Neural cell (in vitro differentiated cells): ENCODE results near the gene AFF1. TPM values are rescaled to one million over a fixed set of nuclear protein-coding genes. Genes with fewer than 3 reads are reported as not detected.

Source experiments
- H2AFZ ChIP-seq: fragments of 200-600, 300-800 bp; sonication (generic), shearing (Covaris generic); 2 replicates; pipeline ENCODE4 v1.6.0; 2014; ENCODE audit warnings: low read depth, mild to moderate bottlenecking, antibody characterized with exemption, low read length, moderate library complexity
- H3F3A ChIP-seq: fragments of 200-600 bp; shearing (Covaris generic); 2 replicates; pipeline ENCODE4 v1.6.1; 2016; ENCODE audit warnings: mild to moderate bottlenecking, moderate library complexity, mixed read lengths, antibody characterized with exemption, low read length; ENCODE audit not compliant: insufficient read depth, poor library complexity, severe bottlenecking
- H3K27ac ChIP-seq: fragments of 200-600, 300-800 bp; sonication (generic), shearing (Covaris generic); 2 replicates; pipeline ENCODE4 v1.5.1; 2014; ENCODE audit warnings: mild to moderate bottlenecking, low read length, moderate library complexity
- H3K27me3 ChIP-seq: fragments of 300-800, 200-600 bp; sonication (generic), shearing (Covaris generic); 2 replicates; pipeline ENCODE4 v1.6.0; 2014; ENCODE audit warnings: mild to moderate bottlenecking, low read depth, low read length, moderate library complexity; ENCODE audit not compliant: insufficient read depth
- H3K36me3 ChIP-seq: fragments of 300-800, 200-600 bp; sonication (generic), shearing (Covaris generic); 2 replicates; pipeline ENCODE4 v1.5.1; 2014; ENCODE audit warnings: mild to moderate bottlenecking, antibody characterized with exemption, low read length, moderate library complexity; ENCODE audit not compliant: insufficient read depth
- H3K4me2 ChIP-seq: fragments of 300-800, 200-600 bp; sonication (generic), shearing (Covaris generic); 2 replicates; pipeline ENCODE4 v1.6.0; 2014; ENCODE audit warnings: mild to moderate bottlenecking, low read length
- H3K4me3 ChIP-seq: fragments of 300-800, 200-600 bp; sonication (generic), shearing (Covaris generic); 2 replicates; pipeline ENCODE4 v1.5.1; 2014; ENCODE audit warnings: mild to moderate bottlenecking, low read length, moderate library complexity
- H3K79me2 ChIP-seq: fragments of 200-600 bp; shearing (Covaris generic); replicated peaks from 2 replicates; pipeline ENCODE4 v1.6.0; 2014; ENCODE audit warnings: mild to moderate bottlenecking, low read length, moderate library complexity; ENCODE audit not compliant: insufficient read depth
- H3K9ac ChIP-seq: fragments of 300-800, 200-600 bp; sonication (generic), shearing (Covaris generic); 2 replicates; pipeline ENCODE4 v1.6.1; 2016; ENCODE audit warnings: mild to moderate bottlenecking, low read length, mixed read lengths
- H3K9me2 ChIP-seq: fragments of 200-600 bp; shearing (Covaris generic); 2 replicates; pipeline ENCODE4 v1.6.1; 2016; ENCODE audit warnings: mild to moderate bottlenecking, low read length, mixed read lengths; ENCODE audit not compliant: insufficient read depth
- H3K9me3 ChIP-seq: fragments of 200-600, 300-800 bp; sonication (generic), shearing (Covaris generic); 2 replicates; pipeline ENCODE4 v1.6.1; 2016; ENCODE audit warnings: mild to moderate bottlenecking, mixed run types, low read length, moderate library complexity, mixed read lengths
- H4K20me1 ChIP-seq: fragments of 200-600 bp; shearing (Covaris generic); 2 replicates; pipeline ENCODE4 v1.6.1; 2016; ENCODE audit warnings: mild to moderate bottlenecking, mixed run types; ENCODE audit not compliant: insufficient read depth
- EP300 ChIP-seq: fragments of 450-650 bp; conservative IDR thresholded peaks from 2 replicates; pipeline ENCODE4 v1.6.1; 2014; ENCODE audit warnings: antibody characterized with exemption, mild to moderate bottlenecking, moderate library complexity; ENCODE audit not compliant: poor library complexity, severe bottlenecking
- EZH2 ChIP-seq: fragments of 200-600, 300-800 bp; shearing (Covaris generic), sonication (generic); IDR thresholded peaks from 2 replicates; pipeline ENCODE4 v1.6.1; 2014; ENCODE audit warnings: antibody characterized with exemption, low read length, borderline replicate concordance, mild to moderate bottlenecking; ENCODE audit not compliant: insufficient read depth, poor library complexity, severe bottlenecking
- MXI1 ChIP-seq: fragments of 450-650 bp; conservative IDR thresholded peaks from 2 replicates; pipeline ENCODE4 v1.6.1; 2014; ENCODE audit warnings: antibody characterized with exemption, mild to moderate bottlenecking; ENCODE audit not compliant: poor library complexity, severe bottlenecking
- POLR2AphosphoS5 ChIP-seq: IDR thresholded peaks from 2 replicates; pipeline ENCODE4 v1.6.1; 2012
- RAD21 ChIP-seq: fragments of 450-650 bp; conservative IDR thresholded peaks from 2 replicates; pipeline ENCODE4 v1.6.1; 2014; ENCODE audit warnings: antibody characterized with exemption, mild to moderate bottlenecking, moderate library complexity
- SMC3 ChIP-seq: fragments of 450-650 bp; conservative IDR thresholded peaks from 2 replicates; pipeline ENCODE4 v1.6.1; 2014; ENCODE audit warnings: antibody characterized with exemption, mild to moderate bottlenecking, moderate library complexity; ENCODE audit not compliant: poor library complexity
- TAF1 ChIP-seq: IDR thresholded peaks from 2 replicates; pipeline ENCODE4 v1.6.1; 2012; ENCODE audit warnings: low read depth
- polyA plus RNA-seq: library from polyadenylated mRNA; depleted of rRNA; stranded (reverse); fragments of >200 nt; gene quantifications from 2 replicates; pipeline ENCODE4 v1.2.3, GENCODE V29; 2014
- TF ChIP-seq, protein P1 (sequence below): fragments of 450-650 bp; IDR thresholded peaks from 2 replicates; pipeline ENCODE4 v1.5.1; 2014; ENCODE audit warnings: antibody characterized with exemption, mild to moderate bottlenecking, moderate library complexity; ENCODE audit not compliant: poor library complexity, severe bottlenecking
- TF ChIP-seq, protein P2 (sequence below): IDR thresholded peaks from 2 replicates; pipeline ENCODE4 v1.6.1; 2012; ENCODE audit warnings: borderline replicate concordance

Gene AFF1
- polyA plus RNA-seq, 1 donor from 2014 or later: 0.63 TPM

DNA sequence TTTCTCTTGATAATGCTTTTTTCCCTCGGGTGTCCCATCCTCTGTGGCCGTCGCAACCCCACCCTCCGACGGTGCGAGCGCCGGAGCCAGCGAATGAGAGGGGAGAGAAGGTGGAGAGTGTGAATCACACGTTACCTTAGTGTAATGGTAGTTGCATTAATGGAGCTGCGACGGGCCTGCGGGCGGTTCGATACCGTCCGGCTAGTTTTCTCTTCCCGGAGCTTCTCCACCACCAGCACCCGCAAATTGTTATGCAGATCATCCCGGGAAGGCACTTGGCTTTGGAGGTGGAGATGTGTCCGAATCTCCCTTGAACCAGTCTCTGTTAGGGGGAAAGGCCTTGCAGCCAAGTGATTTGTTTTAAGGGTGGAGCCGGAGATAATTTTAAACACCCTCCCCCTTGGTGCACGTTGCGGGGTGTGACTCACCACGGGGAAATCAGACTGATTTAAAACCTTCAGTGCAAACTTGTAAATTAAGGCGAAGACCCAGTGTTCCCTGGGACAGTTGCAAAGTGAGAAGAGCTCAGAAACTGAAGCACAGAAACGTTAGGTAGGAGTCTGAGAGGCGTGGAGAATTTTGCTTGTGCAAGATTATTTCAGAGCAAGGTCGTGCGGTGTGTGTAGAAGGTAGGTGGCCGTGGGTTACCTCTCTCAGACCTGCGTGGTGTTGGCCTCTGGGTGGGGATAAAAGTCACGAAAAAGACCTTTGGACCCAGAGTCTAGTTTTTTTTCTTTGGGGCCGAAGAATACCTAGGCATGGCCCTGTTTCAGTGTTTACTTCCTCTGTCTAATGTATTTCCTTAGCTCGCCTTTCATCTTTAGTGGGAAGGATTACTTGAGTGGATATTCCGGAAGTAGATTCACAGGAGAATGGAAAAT is 1.3 kb downstream of the AFF1 start:
- Histone ChIP-seq H4K20me1 (no peaks in the 10 kb centered on the region), H3K9ac (no peak overlapping the region), H3F3A (peaks cover 5% of the 10 kb centered on the region), H3K27ac (no peak overlapping the region), H3K9me3 (no peaks in the 10 kb centered on the region), H3K36me3 (no peaks in the 10 kb centered on the region), H2AFZ (no peak overlapping the region), H3K4me3 (peak overlapping the region; percentile 87), H3K79me2 (no peaks in the 10 kb centered on the region), H3K9me2 (no peaks in the 10 kb centered on the region), H3K27me3 (peaks cover 32% of the 10 kb centered on the region), H3K4me2 (peak overlapping the region; percentile 45)
- TF ChIP-seq RAD21 (no peak), MXI1 (no peak), EP300 (no peak), EZH2 (no peak), SMC3 (no peak), TAF1 (no peak), POLR2AphosphoS5 (no peak)
- TF ChIP-seq, protein P1, sequence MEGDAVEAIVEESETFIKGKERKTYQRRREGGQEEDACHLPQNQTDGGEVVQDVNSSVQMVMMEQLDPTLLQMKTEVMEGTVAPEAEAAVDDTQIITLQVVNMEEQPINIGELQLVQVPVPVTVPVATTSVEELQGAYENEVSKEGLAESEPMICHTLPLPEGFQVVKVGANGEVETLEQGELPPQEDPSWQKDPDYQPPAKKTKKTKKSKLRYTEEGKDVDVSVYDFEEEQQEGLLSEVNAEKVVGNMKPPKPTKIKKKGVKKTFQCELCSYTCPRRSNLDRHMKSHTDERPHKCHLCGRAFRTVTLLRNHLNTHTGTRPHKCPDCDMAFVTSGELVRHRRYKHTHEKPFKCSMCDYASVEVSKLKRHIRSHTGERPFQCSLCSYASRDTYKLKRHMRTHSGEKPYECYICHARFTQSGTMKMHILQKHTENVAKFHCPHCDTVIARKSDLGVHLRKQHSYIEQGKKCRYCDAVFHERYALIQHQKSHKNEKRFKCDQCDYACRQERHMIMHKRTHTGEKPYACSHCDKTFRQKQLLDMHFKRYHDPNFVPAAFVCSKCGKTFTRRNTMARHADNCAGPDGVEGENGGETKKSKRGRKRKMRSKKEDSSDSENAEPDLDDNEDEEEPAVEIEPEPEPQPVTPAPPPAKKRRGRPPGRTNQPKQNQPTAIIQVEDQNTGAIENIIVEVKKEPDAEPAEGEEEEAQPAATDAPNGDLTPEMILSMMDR: no peak
- TF ChIP-seq, protein P2, sequence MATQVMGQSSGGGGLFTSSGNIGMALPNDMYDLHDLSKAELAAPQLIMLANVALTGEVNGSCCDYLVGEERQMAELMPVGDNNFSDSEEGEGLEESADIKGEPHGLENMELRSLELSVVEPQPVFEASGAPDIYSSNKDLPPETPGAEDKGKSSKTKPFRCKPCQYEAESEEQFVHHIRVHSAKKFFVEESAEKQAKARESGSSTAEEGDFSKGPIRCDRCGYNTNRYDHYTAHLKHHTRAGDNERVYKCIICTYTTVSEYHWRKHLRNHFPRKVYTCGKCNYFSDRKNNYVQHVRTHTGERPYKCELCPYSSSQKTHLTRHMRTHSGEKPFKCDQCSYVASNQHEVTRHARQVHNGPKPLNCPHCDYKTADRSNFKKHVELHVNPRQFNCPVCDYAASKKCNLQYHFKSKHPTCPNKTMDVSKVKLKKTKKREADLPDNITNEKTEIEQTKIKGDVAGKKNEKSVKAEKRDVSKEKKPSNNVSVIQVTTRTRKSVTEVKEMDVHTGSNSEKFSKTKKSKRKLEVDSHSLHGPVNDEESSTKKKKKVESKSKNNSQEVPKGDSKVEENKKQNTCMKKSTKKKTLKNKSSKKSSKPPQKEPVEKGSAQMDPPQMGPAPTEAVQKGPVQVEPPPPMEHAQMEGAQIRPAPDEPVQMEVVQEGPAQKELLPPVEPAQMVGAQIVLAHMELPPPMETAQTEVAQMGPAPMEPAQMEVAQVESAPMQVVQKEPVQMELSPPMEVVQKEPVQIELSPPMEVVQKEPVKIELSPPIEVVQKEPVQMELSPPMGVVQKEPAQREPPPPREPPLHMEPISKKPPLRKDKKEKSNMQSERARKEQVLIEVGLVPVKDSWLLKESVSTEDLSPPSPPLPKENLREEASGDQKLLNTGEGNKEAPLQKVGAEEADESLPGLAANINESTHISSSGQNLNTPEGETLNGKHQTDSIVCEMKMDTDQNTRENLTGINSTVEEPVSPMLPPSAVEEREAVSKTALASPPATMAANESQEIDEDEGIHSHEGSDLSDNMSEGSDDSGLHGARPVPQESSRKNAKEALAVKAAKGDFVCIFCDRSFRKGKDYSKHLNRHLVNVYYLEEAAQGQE: no peak

DNA sequence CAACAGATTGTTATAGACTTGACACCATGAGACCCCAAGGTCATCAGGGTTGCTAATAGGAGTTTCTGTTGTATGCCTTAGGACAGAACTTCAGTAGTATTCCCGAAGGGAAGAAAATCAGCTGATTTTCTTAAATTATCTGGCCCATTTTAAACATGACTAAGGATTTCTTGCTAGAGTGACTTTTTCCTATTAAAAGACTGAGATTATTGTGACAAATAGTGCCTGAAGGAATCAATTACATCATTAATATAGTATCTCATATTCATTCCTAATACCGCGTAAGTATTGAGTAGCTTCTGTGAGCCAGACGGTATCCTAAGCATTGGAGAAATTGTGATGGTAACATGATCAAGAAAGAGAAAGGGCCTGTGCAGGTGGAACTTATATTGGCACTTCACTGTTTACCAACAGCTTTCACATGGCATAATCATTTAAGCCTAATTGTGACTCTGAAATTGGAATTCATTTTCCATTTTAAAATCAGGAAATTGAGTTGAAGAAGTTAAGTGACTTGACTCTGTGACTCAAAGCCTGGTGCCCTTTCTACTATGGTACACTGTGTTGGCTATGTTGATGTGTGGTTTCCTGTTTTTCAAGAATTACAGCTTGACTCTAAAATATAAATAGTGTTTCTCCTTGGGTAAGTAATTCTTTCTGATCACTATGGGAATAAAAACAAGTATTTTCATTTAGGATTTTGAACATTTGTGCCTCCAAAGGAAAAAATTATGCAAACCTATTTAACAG is 4.1 kb downstream of the AFF1 start:
- H2AFZ ChIP-seq: no peak overlapping the region
- no peaks in the 10 kb centered on the region for H4K20me1 ChIP-seq
- no peak overlapping the region for H3K4me2 ChIP-seq
- H3K9me3 ChIP-seq: no peaks in the 10 kb centered on the region
- H3K27ac ChIP-seq: no peak overlapping the region
- no peak overlapping the region for H3K9ac ChIP-seq
- peaks cover 32% of the 10 kb centered on the region for H3K27me3 ChIP-seq
- no peak overlapping the region for H3K4me3 ChIP-seq
- no peaks in the 10 kb centered on the region for H3K36me3 ChIP-seq
- H3K79me2 ChIP-seq: no peaks in the 10 kb centered on the region
- peaks cover 5% of the 10 kb centered on the region for H3F3A ChIP-seq
- H3K9me2 ChIP-seq: no peaks in the 10 kb centered on the region
- no peak for TF ChIP-seq POLR2AphosphoS5
- TF ChIP-seq, protein P1: no peak
- TF ChIP-seq, protein P2: no peak
- TF ChIP-seq RAD21: no peak
- no peak for TF ChIP-seq EP300
- TF ChIP-seq EZH2: no peak
- TF ChIP-seq MXI1: no peak
- no peak for TF ChIP-seq TAF1
- no peak for TF ChIP-seq SMC3
